ENCODE measurements around the gene ZBTB7C.

Gene ZBTB7C

DNA sequence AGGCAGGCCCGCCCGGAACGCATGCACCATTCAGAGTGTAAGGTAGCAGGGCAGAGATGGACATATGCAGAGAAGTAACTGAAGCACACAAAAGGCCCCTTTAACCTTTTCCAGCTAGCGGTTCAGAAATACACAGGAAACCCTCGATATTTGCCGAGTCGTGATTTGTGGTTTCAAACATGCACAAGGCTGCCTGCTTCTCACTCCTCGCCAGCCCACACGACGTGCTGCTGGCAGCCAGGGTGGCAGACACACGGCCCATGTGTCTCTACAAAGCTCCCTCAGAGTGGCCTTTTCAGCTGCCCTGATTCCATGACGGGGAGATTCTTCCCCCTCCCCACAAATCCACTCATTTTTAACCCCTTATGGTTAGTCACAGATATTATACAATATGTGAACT, 23.6 kb downstream of the ZBTB7C start:
- Histone ChIP-seq H3K9me3 (ENCODE audit: insufficient read depth, low read depth, low read length) (no peaks in the 10 kb centered on the region), H3K27me3 (ENCODE audit: insufficient read depth, low read length) (no peaks in the 10 kb centered on the region), H3K4me1 (ENCODE audit: insufficient read depth, low read length) (no peaks in the 10 kb centered on the region), H3K4me3 (ENCODE audit: low read length) (no peak overlapping the region), H3K9ac (ENCODE audit: low read depth, low read length) (no peak overlapping the region), H3K27ac (ENCODE audit: low read depth, low read length) (no peak overlapping the region), H3K36me3 (ENCODE audit: insufficient read depth, low read length) (no peaks in the 10 kb centered on the region)
- WGBS, result 90% methylated on average over 12 of the region's 12 CpGs

- no peaks in the 10 kb centered on the region for H3K36me3 ChIP-seq (ENCODE audit: insufficient read depth, low read length)
Measured at GRCh38 chr18:48376934-48377333, 32.2 kb downstream of the ZBTB7C start.

DNA sequence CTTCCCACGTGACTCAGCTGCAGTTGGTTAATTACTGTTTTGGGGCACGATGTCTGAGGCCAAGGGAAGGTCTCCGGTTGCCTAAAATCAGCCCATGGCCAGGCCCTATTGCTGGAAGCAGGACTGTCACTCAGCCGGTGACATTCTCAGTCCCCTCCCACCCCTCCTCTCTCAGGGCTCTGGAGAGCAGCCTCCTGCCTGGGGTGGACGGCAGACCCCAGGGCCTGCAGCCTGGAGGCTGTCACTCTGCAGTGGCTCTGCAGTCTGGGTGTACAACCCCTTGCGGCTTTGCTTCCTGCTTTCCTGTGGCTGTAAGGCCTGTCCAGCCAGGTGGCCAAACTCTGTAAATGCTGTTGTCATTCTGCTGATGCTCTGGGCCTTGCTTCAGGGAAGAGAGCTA, 32.8 kb downstream of the ZBTB7C start:
- Histone ChIP-seq H3K36me3 (ENCODE audit: insufficient read depth, low read length) (no peaks in the 10 kb centered on the region), H3K27ac (ENCODE audit: low read depth, low read length) (no peak overlapping the region), H3K9ac (ENCODE audit: low read depth, low read length) (no peak overlapping the region), H3K4me1 (ENCODE audit: insufficient read depth, low read length) (peaks cover 13% of the 10 kb centered on the region; the same call in 1 of the 2 replicates), H3K9me3 (ENCODE audit: insufficient read depth, low read depth, low read length) (no peaks in the 10 kb centered on the region), H3K27me3 (ENCODE audit: insufficient read depth, low read length) (no peaks in the 10 kb centered on the region), H3K4me3 (ENCODE audit: low read length) (no peak overlapping the region)
- WGBS, result 31% methylated on average over 6 of the region's 6 CpGs

More at GRCh38 chr18:48376934-48377333, 32.2 kb downstream of the ZBTB7C start:
- Histone ChIP-seq H3K9me3 (ENCODE audit: insufficient read depth, low read depth, low read length) (no peaks in the 10 kb centered on the region), H3K27me3 (ENCODE audit: insufficient read depth, low read length) (no peaks in the 10 kb centered on the region), H3K27ac (ENCODE audit: low read depth, low read length) (no peak overlapping the region), H3K4me1 (ENCODE audit: insufficient read depth, low read length) (peaks cover 13% of the 10 kb centered on the region; the same call in 1 of the 2 replicates), H3K9ac (ENCODE audit: low read depth, low read length) (no peak overlapping the region), H3K4me3 (ENCODE audit: low read length) (no peak overlapping the region)
- 50% methylated on average over 3 of the region's 3 CpGs for WGBS

- Histone ChIP-seq H3K36me3 (ENCODE audit: insufficient read depth, low read length) (no peaks in the 10 kb centered on the region), H3K4me1 (ENCODE audit: insufficient read depth, low read length) (peaks cover 13% of the 10 kb centered on the region; the same call in 1 of the 2 replicates), H3K4me3 (ENCODE audit: low read length) (no peak overlapping the region), H3K9me3 (ENCODE audit: insufficient read depth, low read depth, low read length) (no peaks in the 10 kb centered on the region), H3K27ac (ENCODE audit: low read depth, low read length) (no peak overlapping the region), H3K9ac (ENCODE audit: low read depth, low read length) (no peak overlapping the region), H3K27me3 (ENCODE audit: insufficient read depth, low read length) (no peaks in the 10 kb centered on the region)
- 76% methylated on average over 6 of the region's 7 CpGs for WGBS
Measured at GRCh38 chr18:48375150-48375800, 33.9 kb downstream of the ZBTB7C start.

DNA sequence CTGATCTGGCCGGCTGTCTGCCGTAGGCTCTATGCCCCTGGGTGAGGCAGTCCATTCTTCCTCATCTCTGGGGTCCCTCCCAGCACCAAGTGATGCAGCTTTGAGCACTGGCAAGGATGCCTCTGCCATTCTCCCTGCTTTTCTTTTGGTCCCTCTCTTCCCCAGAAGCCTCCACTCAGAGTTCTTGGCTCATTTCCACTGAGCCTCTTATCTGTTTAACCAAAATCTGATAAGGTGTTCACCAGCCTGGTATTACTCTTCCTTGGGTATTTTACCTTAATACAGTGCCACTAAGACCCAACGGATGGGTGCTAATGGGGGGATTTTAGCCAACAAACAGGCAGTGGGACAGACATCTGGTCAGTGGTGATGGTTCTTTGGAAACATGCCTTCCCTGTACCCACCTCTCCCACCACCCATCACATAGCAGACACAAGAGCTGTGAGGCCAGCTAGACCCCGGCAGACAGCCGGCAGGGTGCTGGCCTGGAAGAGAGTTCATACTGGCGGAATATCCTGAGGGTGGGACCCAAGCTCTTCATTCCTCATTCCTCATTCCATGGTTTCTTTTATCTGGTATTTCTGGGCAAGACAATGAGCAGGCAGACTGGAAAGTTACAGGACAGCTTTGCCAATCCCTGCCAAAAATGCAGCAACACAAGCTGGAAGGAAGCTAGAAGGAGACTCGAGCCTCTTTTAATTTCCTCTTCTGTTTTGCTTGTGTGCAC, 34.6 kb downstream of the ZBTB7C start:
- 78% methylated on average over 7 of the region's 7 CpGs for WGBS
- Histone ChIP-seq H3K4me3 (ENCODE audit: low read length) (no peak overlapping the region), H3K9me3 (ENCODE audit: insufficient read depth, low read depth, low read length) (no peaks in the 10 kb centered on the region), H3K36me3 (ENCODE audit: insufficient read depth, low read length) (no peaks in the 10 kb centered on the region), H3K9ac (ENCODE audit: low read depth, low read length) (no peak overlapping the region), H3K27ac (ENCODE audit: low read depth, low read length) (no peak overlapping the region), H3K4me1 (ENCODE audit: insufficient read depth, low read length) (peaks cover 13% of the 10 kb centered on the region; the same call in 1 of the 2 replicates), H3K27me3 (ENCODE audit: insufficient read depth, low read length) (no peaks in the 10 kb centered on the region)

- Histone ChIP-seq H3K9me3 (ENCODE audit: insufficient read depth, low read depth, low read length) (no peaks in the 10 kb centered on the region), H3K36me3 (ENCODE audit: insufficient read depth, low read length) (no peaks in the 10 kb centered on the region), H3K27me3 (ENCODE audit: insufficient read depth, low read length) (no peaks in the 10 kb centered on the region), H3K9ac (ENCODE audit: low read depth, low read length) (no peak overlapping the region), H3K4me3 (ENCODE audit: low read length) (no peak overlapping the region), H3K27ac (ENCODE audit: low read depth, low read length) (no peak overlapping the region), H3K4me1 (ENCODE audit: insufficient read depth, low read length) (peaks cover 20% of the 10 kb centered on the region; the same call in 1 of the 2 replicates)
- WGBS, result 91% methylated on average over 7 of the region's 7 CpGs
Measured at GRCh38 chr18:48371854-48372602, 37.2 kb downstream of the ZBTB7C start.

DNA sequence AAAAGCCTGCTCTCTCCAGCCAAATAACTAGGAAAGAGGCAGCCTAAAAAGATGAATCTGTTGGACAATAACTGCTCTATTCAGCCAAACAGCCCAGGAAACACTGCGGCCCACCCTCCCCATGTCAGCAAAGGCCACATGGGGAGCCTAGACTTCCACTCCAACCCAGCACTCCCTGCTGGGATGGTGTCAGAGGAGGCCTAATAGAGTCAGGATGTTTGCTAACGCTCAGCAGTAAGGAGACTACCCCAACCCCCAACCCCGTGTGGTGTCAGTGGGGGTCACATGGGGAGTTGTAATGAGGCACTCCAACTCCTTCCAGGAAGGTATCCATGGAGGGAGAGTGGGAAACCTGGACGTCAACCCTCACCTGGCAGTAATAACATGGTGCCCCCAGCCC, 41.6 kb downstream of the ZBTB7C start:
- Histone ChIP-seq H3K9me3 (ENCODE audit: insufficient read depth, low read depth, low read length) (peaks cover 9% of the 10 kb centered on the region), H3K9ac (ENCODE audit: low read depth, low read length) (no peak overlapping the region), H3K27me3 (ENCODE audit: insufficient read depth, low read length) (no peaks in the 10 kb centered on the region), H3K36me3 (ENCODE audit: insufficient read depth, low read length) (no peaks in the 10 kb centered on the region), H3K4me3 (ENCODE audit: low read length) (no peak overlapping the region), H3K27ac (ENCODE audit: low read depth, low read length) (no peak overlapping the region), H3K4me1 (ENCODE audit: insufficient read depth, low read length) (peaks cover 12% of the 10 kb centered on the region; the same call in 1 of the 2 replicates)
- WGBS, result 58% methylated on average over 1 of the region's 4 CpGs

DNA sequence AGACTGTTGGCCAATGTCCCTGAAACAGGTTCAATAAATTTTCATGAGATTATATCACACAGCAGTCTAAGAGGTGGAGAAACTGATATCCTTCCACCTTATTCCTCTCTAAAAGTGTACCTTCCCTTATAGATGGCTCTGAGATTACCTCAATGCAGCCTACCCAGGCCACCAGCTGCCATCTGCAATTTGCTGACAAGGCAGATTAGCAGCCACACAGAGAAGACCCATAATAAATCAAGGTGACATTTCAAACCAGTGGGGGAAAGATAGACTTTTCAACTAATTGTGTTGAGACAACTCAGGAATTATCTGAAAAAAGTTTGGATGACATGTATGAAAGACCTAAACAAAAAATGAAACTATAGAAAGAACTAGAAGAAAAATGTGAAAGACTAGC, 43.2 kb downstream of the ZBTB7C start:
- H3K27ac ChIP-seq (ENCODE audit: low read depth, low read length), result no peak overlapping the region
- H3K9me3 ChIP-seq (ENCODE audit: insufficient read depth, low read depth, low read length), result peaks cover 9% of the 10 kb centered on the region
- H3K4me3 ChIP-seq (ENCODE audit: low read length), result no peak overlapping the region
- H3K36me3 ChIP-seq (ENCODE audit: insufficient read depth, low read length), result no peaks in the 10 kb centered on the region
- no peak overlapping the region for H3K9ac ChIP-seq (ENCODE audit: low read depth, low read length)
- peaks cover 12% of the 10 kb centered on the region; the same call in 1 of the 2 replicates for H3K4me1 ChIP-seq (ENCODE audit: insufficient read depth, low read length)
- no peaks in the 10 kb centered on the region for H3K27me3 ChIP-seq (ENCODE audit: insufficient read depth, low read length)

GRCh38 chr18:48364146-48364545, 45.0 kb downstream of the ZBTB7C start:
- H3K9ac ChIP-seq (ENCODE audit: low read depth, low read length), result no peak overlapping the region
- no peak overlapping the region for H3K4me3 ChIP-seq (ENCODE audit: low read length)
- no peaks in the 10 kb centered on the region for H3K36me3 ChIP-seq (ENCODE audit: insufficient read depth, low read length)
- peaks cover 9% of the 10 kb centered on the region for H3K9me3 ChIP-seq (ENCODE audit: insufficient read depth, low read depth, low read length)
- 88% methylated on average over 5 of the region's 5 CpGs for WGBS
- no peaks in the 10 kb centered on the region for H3K27me3 ChIP-seq (ENCODE audit: insufficient read depth, low read length)
- H3K4me1 ChIP-seq (ENCODE audit: insufficient read depth, low read length), result peaks cover 12% of the 10 kb centered on the region; the same call in 1 of the 2 replicates
- no peak overlapping the region for H3K27ac ChIP-seq (ENCODE audit: low read depth, low read length)

DNA sequence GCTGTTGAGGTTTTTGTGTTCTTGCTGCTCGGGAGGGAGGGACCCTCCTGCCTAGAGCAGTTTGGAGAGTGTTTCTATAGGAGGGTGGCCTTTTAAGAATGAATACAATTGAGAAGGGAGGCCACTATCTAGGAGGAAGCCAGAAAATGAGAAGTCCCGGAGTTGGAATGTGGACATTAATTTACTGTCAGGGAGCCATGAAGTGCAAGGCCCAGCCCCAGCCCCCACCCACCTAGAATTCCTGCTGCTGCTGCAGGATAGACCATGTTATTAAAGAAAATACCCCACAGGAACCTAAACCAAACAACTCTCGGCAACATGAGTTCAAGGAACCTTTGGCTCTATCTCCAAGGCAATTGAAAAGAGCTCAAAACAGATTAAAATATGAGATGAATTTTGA, 46.0 kb downstream of the ZBTB7C start:
- Histone ChIP-seq H3K36me3 (ENCODE audit: insufficient read depth, low read length) (no peaks in the 10 kb centered on the region), H3K27me3 (ENCODE audit: insufficient read depth, low read length) (no peaks in the 10 kb centered on the region), H3K9ac (ENCODE audit: low read depth, low read length) (no peak overlapping the region), H3K27ac (ENCODE audit: low read depth, low read length) (no peak overlapping the region), H3K4me3 (ENCODE audit: low read length) (no peak overlapping the region), H3K4me1 (ENCODE audit: insufficient read depth, low read length) (peaks cover 7% of the 10 kb centered on the region; the same call in 1 of the 2 replicates), H3K9me3 (ENCODE audit: insufficient read depth, low read depth, low read length) (peaks cover 9% of the 10 kb centered on the region)
- 86% methylated on average over 3 of the region's 3 CpGs for WGBS

GRCh38 chr18:48361801-48362200, 47.4 kb downstream of the ZBTB7C start:
- Histone ChIP-seq H3K36me3 (ENCODE audit: insufficient read depth, low read length) (no peaks in the 10 kb centered on the region), H3K27ac (ENCODE audit: low read depth, low read length) (no peak overlapping the region), H3K27me3 (ENCODE audit: insufficient read depth, low read length) (no peaks in the 10 kb centered on the region), H3K4me1 (ENCODE audit: insufficient read depth, low read length) (peaks cover 10% of the 10 kb centered on the region), H3K4me3 (ENCODE audit: low read length) (no peak overlapping the region), H3K9ac (ENCODE audit: low read depth, low read length) (no peak overlapping the region), H3K9me3 (ENCODE audit: insufficient read depth, low read depth, low read length) (peaks cover 9% of the 10 kb centered on the region)
- 90% methylated on average over 4 of the region's 4 CpGs for WGBS

All from HUES64 (cell line).